DMS114 treated with DMSO at 0.1 percent for 48 hours (cell line): ENCODE results near the gene GUCA1A.
"Not testable (repeated sequence)": the region's sequence is repeated elsewhere in the genome, so short reads cannot be mapped to it uniquely, and the experiment has no call there.

ENCODE experiments used
- DNase-seq: peaks from one replicate; lab custom pipeline; 2025; ENCODE audit not compliant: unreplicated experiment; lab: John Stamatoyannopoulos, UW

GUCA1A gene

GRCh38 chr6:42142118-42142835, 30.9 kb upstream of the GUCA1A start, which contains the start of gene C6orf132:
C6orf132 (minus strand) TSS chr6:42142620; CDS start chr6:42142444, 176 bp downstream.
- no peak for DNase-seq

GRCh38 chr6:42147138-42147562, 26.0 kb upstream of the GUCA1A start:
- DNase-seq = no peak

- no peak for DNase-seq
Measured at GRCh38 chr6:42148058-42148457, 25.1 kb upstream of the GUCA1A start.

- DNase-seq = no peak
Measured at GRCh38 chr6:42150254-42150653, 22.9 kb upstream of the GUCA1A start.

GRCh38 chr6:42152024-42152423, 21.1 kb upstream of the GUCA1A start:
- DNase-seq = no peak

GRCh38 chr6:42152528-42153213, 20.5 kb upstream of the GUCA1A start:
- DNase-seq = not testable (repeated sequence)

- no peak for DNase-seq
Measured at GRCh38 chr6:42153921-42154320, 19.2 kb upstream of the GUCA1A start.

GRCh38 chr6:42154461-42155209, 18.5 kb upstream of the GUCA1A start:
- no peak for DNase-seq

- no peak for DNase-seq
Measured at GRCh38 chr6:42155293-42155692, 17.9 kb upstream of the GUCA1A start.

- DNase-seq = no peak
Measured at GRCh38 chr6:42156638-42157037, 16.5 kb upstream of the GUCA1A start.

GRCh38 chr6:42158011-42158410, 15.2 kb upstream of the GUCA1A start:
- DNase-seq = no peak

GRCh38 chr6:42158631-42159030, 14.5 kb upstream of the GUCA1A start:
- no peak for DNase-seq

- DNase-seq = no peak
Measured at GRCh38 chr6:42159431-42160024, 13.6 kb upstream of the GUCA1A start.

- no peak for DNase-seq
Measured at GRCh38 chr6:42162384-42162783, 10.8 kb upstream of the GUCA1A start.

GRCh38 chr6:42162812-42163211, 10.4 kb upstream of the GUCA1A start:
- DNase-seq = no peak

- no peak for DNase-seq
Measured at GRCh38 chr6:42163981-42164380, 9.2 kb upstream of the GUCA1A start.

- DNase-seq = no peak
Measured at GRCh38 chr6:42165016-42165415, 8.1 kb upstream of the GUCA1A start.

- peak; percentile 76 for DNase-seq
Measured at GRCh38 chr6:42166444-42167141, 6.6 kb upstream of the GUCA1A start.

- no peak for DNase-seq
Measured at GRCh38 chr6:42168650-42169049, 4.5 kb upstream of the GUCA1A start.

- DNase-seq = not testable (repeated sequence)
Measured at GRCh38 chr6:42169780-42170179, 3.4 kb upstream of the GUCA1A start.
